ENCODE results near the gene MYBPC1. TPM values are rescaled to one million over a fixed set of nuclear protein-coding genes. Genes with fewer than 3 reads are reported as not detected.
"Not testable (repeated sequence)": the region's sequence is repeated elsewhere in the genome, so short reads cannot be mapped to it uniquely, and the experiment has no call there.

The MYBPC1 gene
- total and polyA plus RNA-seq, 2 donors (not counting 1 experiment from before 2014, with no cell fraction given), result not detected

DNA sequence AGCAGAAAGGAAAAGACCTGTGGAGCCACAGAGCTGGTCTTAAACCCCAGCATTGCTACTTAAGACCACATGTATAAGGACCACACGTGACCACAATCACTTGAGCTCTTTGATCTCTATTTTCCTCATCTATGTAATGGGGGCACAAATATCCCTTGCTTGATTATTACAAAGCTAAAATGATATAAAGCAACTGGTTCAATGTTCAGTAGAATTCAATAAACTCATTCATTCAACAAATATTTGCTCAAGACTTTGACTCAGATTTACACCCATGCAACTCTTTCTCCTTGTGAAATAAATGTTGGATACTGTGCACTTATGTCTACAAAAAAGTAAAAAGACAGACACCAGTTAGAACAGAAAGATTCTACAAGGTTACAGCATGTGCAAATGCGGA is 80.8 kb downstream of the MYBPC1 start:
- Histone ChIP-seq H3K4me3 (ENCODE audit: control extremely low read depth in 1 of 5, extremely low read depth in 1 of 5, insufficient read depth in 1 of 5, low read depth in 2 of 5, low read length in 4 of 5) (no peak overlapping the region), H3K79me2 (ENCODE audit: control insufficient read depth, insufficient read depth, low read length) (no peaks in the 10 kb centered on the region), H3K27ac (ENCODE audit: low read length in 2 of 2) (no peak overlapping the region), H3K4me1 (ENCODE audit: control insufficient read depth in 2 of 2, insufficient read depth in 2 of 2, low read length in 2 of 2) (peaks cover 15 to 18% of the 10 kb centered on the region in 2 donors), H2AFZ (ENCODE audit: insufficient read depth, low read depth, low read length, poor library complexity, severe bottlenecking) (no peak overlapping the region), H3K27me3 (replicated peaks in 1 of 4; ENCODE audit: control extremely low read depth in 1 of 4, control insufficient read depth in 3 of 4, insufficient read depth in 4 of 4, low read length in 3 of 4) (no peaks in the 10 kb centered on the region), H3K9ac (ENCODE audit: low read length) (no peak overlapping the region), H3K9me3 (ENCODE audit: control extremely low read depth in 1 of 3, control insufficient read depth in 2 of 3, insufficient read depth in 1 of 3, low read length in 2 of 3) (no peaks in the 10 kb centered on the region), H4K20me1 (ENCODE audit: control insufficient read depth, insufficient read depth, low read length, poor library complexity, severe bottlenecking) (no peaks in the 10 kb centered on the region), H3K4me2 (replicated peaks; ENCODE audit: low read depth, low read length, poor library complexity, severe bottlenecking) (no peak overlapping the region), H3K36me3 (replicated peaks in 1 of 2; ENCODE audit: control extremely low read depth in 1 of 2, control insufficient read depth in 1 of 2, extremely low read depth in 1 of 2, insufficient read depth in 2 of 2, low read length in 1 of 2) (no peaks in the 10 kb centered on the region)
- 100% methylated on average over 2 of the region's 2 CpGs for WGBS (ENCODE audit: insufficient coverage)
- Mint-ChIP-seq H3K27ac (no peak overlapping the region), H3K27me3 (no peaks in the 10 kb centered on the region), H3K4me1 (peaks cover 18% of the 10 kb centered on the region), H3K4me3 (no peak overlapping the region), H3K9me3 (ENCODE audit: insufficient read depth) (no peaks in the 10 kb centered on the region)
- intact Hi-C loops (cut with micrococcal nuclease), result no loop called here
- DNase-seq (no peak), ATAC-seq (ENCODE audit: low read depth) (no peak)
- ChIA-PET CTCF (interaction anchor here (0.6 to 1.7 kb wide), 6 partner anchors 8 to 163 kb away, joined by 3 to 7 read pairs (median 3); no protein-coding TSS in a partner anchor), POLR2A (no interaction called here)
- TF ChIP-seq, protein P1, sequence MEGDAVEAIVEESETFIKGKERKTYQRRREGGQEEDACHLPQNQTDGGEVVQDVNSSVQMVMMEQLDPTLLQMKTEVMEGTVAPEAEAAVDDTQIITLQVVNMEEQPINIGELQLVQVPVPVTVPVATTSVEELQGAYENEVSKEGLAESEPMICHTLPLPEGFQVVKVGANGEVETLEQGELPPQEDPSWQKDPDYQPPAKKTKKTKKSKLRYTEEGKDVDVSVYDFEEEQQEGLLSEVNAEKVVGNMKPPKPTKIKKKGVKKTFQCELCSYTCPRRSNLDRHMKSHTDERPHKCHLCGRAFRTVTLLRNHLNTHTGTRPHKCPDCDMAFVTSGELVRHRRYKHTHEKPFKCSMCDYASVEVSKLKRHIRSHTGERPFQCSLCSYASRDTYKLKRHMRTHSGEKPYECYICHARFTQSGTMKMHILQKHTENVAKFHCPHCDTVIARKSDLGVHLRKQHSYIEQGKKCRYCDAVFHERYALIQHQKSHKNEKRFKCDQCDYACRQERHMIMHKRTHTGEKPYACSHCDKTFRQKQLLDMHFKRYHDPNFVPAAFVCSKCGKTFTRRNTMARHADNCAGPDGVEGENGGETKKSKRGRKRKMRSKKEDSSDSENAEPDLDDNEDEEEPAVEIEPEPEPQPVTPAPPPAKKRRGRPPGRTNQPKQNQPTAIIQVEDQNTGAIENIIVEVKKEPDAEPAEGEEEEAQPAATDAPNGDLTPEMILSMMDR (IDR thresholded peaks at IDR 0.05), result no peak

DNA sequence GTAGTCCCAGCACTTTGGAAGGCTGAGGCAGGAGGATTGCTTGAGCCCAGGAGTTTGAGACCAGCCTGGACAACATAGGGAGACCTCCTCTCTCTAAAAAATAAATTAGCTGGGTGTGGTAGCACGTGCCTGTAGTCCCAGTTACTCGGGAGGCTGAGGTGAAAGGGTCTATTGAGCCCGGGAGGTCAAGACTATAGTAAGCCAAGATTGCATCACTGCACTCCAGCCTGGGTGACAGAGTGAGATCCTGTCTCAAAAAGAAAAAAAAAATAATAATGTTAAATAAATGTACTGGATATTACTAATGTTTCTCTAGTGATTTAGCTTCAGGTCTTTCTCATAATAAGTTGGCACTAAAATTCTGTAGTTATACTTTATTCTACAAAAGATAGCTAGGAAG is 81.7 kb downstream of the MYBPC1 start:
- CTCF ChIA-PET, result interaction anchor here (1.0 to 1.7 kb wide), 3 partner anchors 9 to 83 kb away, joined by 3 to 7 read pairs (median 3); no protein-coding TSS in a partner anchor
- H2AFZ ChIP-seq (ENCODE audit: insufficient read depth, low read depth, low read length, poor library complexity, severe bottlenecking); H3K27ac Mint-ChIP-seq; POLR2A ChIA-PET; H3K4me3 ChIP-seq (ENCODE audit: control extremely low read depth in 1 of 5, extremely low read depth in 1 of 5, insufficient read depth in 1 of 5, low read depth in 2 of 5, low read length in 4 of 5); H3K4me1 ChIP-seq (ENCODE audit: control insufficient read depth in 2 of 2, insufficient read depth in 2 of 2, low read length in 2 of 2); H3K4me3 Mint-ChIP-seq; H3K27me3 ChIP-seq (replicated peaks in 1 of 4; ENCODE audit: control extremely low read depth in 1 of 4, control insufficient read depth in 3 of 4, insufficient read depth in 4 of 4, low read length in 3 of 4); H3K9ac ChIP-seq (ENCODE audit: low read length); H4K20me1 ChIP-seq (ENCODE audit: control insufficient read depth, insufficient read depth, low read length, poor library complexity, severe bottlenecking); H3K79me2 ChIP-seq (ENCODE audit: control insufficient read depth, insufficient read depth, low read length); H3K4me2 ChIP-seq (replicated peaks; ENCODE audit: low read depth, low read length, poor library complexity, severe bottlenecking); H3K9me3 Mint-ChIP-seq (ENCODE audit: insufficient read depth); DNase-seq; intact Hi-C loops (cut with micrococcal nuclease); H3K9me3 ChIP-seq (ENCODE audit: control extremely low read depth in 1 of 3, control insufficient read depth in 2 of 3, insufficient read depth in 1 of 3, low read length in 2 of 3); ATAC-seq (ENCODE audit: low read depth); H3K27me3 Mint-ChIP-seq; H3K36me3 ChIP-seq (replicated peaks in 1 of 2; ENCODE audit: control extremely low read depth in 1 of 2, control insufficient read depth in 1 of 2, extremely low read depth in 1 of 2, insufficient read depth in 2 of 2, low read length in 1 of 2); H3K27ac ChIP-seq (ENCODE audit: low read length in 2 of 2): not testable (repeated sequence)
- peaks cover 10% of the 10 kb centered on the region for H3K4me1 Mint-ChIP-seq
- WGBS (ENCODE audit: insufficient coverage), result no CpG with 5 or more reads among the region's 3 CpGs
